Amygdala (tissue), 56 donors: Measurements from ENCODE around the gene STIM2.

Experiments used
- DNase-seq, 56 donors: peaks; one replicate each; lab custom pipeline; 2025; lab: John Stamatoyannopoulos, UW

The STIM2 gene

GRCh38 chr4:26866203-26866602 lies 5.6 kb downstream of the STIM2 start:
- DNase-seq: no peak

GRCh38 chr4:26866781-26867180 lies 6.1 kb downstream of the STIM2 start:
- no peak for DNase-seq

GRCh38 chr4:26867914-26868684 lies 7.5 kb downstream of the STIM2 start:
- DNase-seq: no peak

- DNase-seq: no peak
Observed at GRCh38 chr4:26870576-26871262, 10.1 kb downstream of the STIM2 start.

GRCh38 chr4:26871611-26872010 lies 11.0 kb downstream of the STIM2 start:
- no peak for DNase-seq

- DNase-seq: no peak
Observed at GRCh38 chr4:26873391-26874026, 12.9 kb downstream of the STIM2 start.

DNA sequence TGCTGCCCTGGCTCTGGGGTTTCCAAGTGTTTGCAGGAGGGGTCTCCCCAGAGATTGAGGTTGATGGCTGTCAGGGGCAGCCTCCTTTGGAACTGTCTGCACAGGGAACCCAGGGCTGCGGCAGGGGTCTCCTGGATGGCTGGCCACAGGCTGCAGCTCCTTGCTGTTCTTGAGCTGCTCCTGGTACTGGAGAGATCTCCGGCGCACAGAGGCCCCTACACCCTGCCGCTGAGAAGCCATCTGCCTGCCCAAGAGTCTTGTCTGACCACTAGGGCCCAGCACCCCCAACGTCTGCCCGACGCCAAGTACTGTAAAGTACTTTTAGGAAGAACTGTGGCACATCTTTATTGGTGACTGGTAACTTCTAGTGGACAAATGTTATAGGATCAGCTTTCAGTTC lies 13.5 kb downstream of the STIM2 start:
- DNase-seq: no peak

DNA sequence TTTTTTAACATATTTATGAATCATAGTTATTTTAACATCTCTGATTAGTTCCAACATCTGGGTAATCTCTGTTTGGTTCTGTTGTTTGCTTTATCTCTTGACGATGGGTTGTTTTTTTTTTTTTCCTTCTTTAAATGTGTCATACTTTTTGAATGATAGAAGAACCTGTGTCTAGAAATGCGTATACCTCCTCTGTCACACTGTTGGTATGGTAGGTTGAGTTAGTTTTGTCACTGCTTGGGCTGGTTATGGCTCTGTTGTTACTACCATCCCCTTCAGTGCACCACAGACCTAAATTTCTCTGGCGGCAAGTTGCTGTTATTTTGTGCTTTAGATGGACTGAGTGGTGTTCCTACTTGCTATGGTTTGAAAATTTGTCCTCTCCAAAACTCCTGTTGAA lies 16.8 kb downstream of the STIM2 start:
- DNase-seq: no peak

- DNase-seq: no peak
Observed at GRCh38 chr4:26877961-26878360, 17.3 kb downstream of the STIM2 start.

DNA sequence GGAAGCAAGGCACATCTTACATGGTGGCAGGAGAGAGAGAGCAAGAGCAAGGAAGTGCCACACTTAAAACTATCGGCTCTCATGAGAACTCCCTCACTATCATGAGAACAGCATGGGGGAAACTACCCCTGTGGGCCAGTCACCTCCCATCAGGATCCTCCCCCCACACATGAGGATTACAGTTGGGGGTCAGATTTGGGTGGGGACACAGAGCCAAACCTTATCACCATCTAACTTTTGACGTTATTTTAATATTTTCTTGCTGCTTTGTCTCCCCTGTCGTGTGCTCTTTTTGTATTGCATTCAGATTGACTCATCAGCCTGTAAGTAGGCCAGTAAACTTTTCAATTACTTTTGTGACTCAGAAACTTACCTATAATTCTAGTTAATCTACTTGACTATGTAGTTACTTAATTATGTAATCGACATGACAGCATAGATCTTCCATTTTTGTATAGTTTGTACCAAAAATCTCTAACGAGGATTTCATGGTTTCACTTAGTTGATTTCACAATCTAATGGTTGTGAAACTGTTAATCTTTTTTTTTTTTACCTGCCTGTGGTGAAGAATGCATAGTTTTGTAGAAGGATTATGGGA lies 18.3 kb downstream of the STIM2 start:
- no peak for DNase-seq

- no peak for DNase-seq
Observed at GRCh38 chr4:26879805-26880204, 19.2 kb downstream of the STIM2 start.

DNA sequence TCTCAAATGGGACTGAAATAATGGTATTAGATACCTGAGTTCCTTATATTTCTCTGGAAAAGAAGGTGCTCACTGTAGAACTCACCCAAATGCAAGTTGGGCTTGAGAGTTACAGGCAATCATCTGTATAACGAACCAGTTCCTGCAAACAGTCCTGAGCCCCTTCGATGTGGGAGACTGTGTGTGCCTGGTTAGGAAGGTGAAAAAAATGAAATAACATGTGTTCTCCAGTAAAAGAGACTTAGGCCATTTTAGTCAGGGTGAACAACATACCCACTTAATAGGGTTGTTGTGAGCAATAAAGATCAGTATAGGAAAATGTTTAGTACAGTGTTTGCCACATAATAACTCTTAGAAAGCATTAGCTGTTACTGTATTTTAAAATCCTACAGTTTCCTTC lies 23.4 kb downstream of the STIM2 start:
- no peak for DNase-seq

GRCh38 chr4:26884486-26884988 lies 23.9 kb downstream of the STIM2 start:
- DNase-seq: no peak

DNA sequence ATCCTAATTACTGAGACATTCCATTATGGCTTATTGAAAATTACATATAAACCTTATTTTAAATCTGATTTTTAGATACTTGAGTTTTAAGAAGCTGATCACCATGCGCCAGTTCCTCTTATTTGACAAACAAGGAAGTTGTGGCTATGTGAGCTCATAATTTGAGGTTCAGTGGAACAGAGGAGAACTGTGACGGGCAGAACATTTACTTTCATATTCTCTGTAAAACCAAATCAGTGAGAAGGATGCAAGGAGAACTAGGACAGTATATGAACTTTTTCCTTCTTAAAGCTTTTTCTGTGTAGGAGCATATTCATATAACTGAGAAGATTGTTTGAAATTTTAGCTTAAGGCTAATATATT lies 25.3 kb downstream of the STIM2 start:
- DNase-seq: no peak

DNA sequence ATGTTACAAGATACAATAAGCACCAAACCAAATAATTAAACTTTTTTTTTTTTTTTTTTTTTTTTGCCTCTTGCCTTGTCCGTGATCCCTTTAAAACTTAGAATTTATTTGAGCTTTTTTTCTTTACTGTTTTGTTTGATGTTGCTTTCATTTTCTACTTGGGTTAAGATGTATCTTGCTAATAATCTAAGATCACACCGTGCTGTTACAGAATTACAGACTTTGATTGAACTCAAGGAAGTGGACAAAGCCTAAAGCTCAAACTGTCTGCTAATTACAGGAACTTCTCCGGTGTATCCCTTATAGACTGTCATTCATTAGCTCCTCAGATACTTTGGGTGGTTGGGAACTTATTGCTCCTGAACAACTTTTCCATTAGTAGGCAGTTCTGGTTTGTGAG lies 26.5 kb downstream of the STIM2 start:
- no peak for DNase-seq

DNA sequence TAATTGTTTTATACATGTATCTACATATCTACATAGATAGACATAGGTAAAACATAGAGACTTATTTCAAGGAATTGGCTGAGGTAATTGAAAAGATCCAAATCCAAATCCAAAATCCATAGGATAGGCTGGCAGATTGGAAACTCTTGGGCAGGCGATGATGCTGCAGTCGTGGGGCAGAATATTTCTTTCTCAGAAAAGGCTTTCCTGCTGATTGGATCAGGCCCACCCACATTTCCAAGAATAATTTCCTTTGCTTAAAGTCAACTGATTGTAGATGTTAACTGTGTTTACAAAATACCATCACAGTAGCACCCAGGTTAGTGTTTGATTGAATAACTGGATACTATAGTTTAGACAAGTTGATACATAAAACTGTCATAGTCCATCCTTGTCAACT lies 27.2 kb downstream of the STIM2 start:
- DNase-seq: no peak

- DNase-seq: no peak
Observed at GRCh38 chr4:26889356-26889755, 28.7 kb downstream of the STIM2 start.

DNA sequence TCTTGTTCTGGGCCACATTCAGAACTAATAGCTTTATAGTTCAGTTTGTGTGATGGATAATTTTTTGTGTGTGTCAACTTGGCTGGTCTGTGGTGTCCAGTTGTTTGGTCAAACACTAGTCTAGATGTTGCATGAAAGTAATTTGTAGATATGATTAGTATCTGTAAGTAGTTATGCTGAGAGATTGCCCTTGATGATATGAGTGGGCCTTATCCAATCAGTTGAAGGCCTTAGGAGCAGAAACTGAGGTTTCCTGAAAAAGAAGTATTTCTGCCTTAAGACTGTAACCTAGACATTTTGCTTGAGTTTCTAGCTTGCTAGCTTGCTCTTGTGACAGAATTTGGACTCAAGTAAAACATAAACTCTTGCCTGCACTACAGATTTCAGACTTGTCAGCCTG lies 30.4 kb downstream of the STIM2 start:
- DNase-seq: no peak

GRCh38 chr4:26891867-26892266 lies 31.2 kb downstream of the STIM2 start:
- DNase-seq: no peak

GRCh38 chr4:26892480-26893150 lies 32.0 kb downstream of the STIM2 start:
- DNase-seq: no peak

GRCh38 chr4:26893491-26893890 lies 32.9 kb downstream of the STIM2 start:
- DNase-seq: no peak
